ENCODE data around the gene TFCP2L1.
A peak's percentile ranks its signal among the peaks of the same experiment; 100 is the strongest.
"Not testable (repeated sequence)": the region's sequence is repeated elsewhere in the genome, so short reads cannot be mapped to it uniquely, and the experiment has no call there.

The TFCP2L1 gene

GRCh38 chr2:121284463-121285449 is at the start of gene TFCP2L1:
Gene TFCP2L1 (minus strand): TSS chr2:121285202. CDS start chr2:121285109, 93 bp downstream.
- peak; percentile 2 to 24 for DNase-seq
- no peak for TF ChIP-seq POLR2A (IDR thresholded peaks at IDR 0.05; ENCODE audit: low read length)
- no peak for TF ChIP-seq GATA1 (IDR thresholded peaks at IDR 0.05; ENCODE audit: low read depth, low read length)

GRCh38 chr2:121333834-121334558 is 49.0 kb upstream of the TFCP2L1 start:
- DNase-seq = no peak
- TF ChIP-seq GATA1 (IDR thresholded peaks at IDR 0.05; ENCODE audit: low read depth, low read length) = no peak
- TF ChIP-seq POLR2A (IDR thresholded peaks at IDR 0.05; ENCODE audit: low read length) = no peak

GRCh38 chr2:121333231-121333630 is 48.2 kb upstream of the TFCP2L1 start:
- TF ChIP-seq GATA1 (IDR thresholded peaks at IDR 0.05; ENCODE audit: low read depth, low read length) (no peak), POLR2A (IDR thresholded peaks at IDR 0.05; ENCODE audit: low read length) (no peak)
- no peak for DNase-seq

GRCh38 chr2:121331324-121331723 is 46.3 kb upstream of the TFCP2L1 start:
- DNase-seq = not testable (repeated sequence)

GRCh38 chr2:121330921-121331320 is 45.9 kb upstream of the TFCP2L1 start:
- TF ChIP-seq GATA1 (IDR thresholded peaks at IDR 0.05; ENCODE audit: low read depth, low read length) = no peak
- no peak for TF ChIP-seq POLR2A (IDR thresholded peaks at IDR 0.05; ENCODE audit: low read length)
- no peak for DNase-seq

GRCh38 chr2:121329786-121330185 is 44.8 kb upstream of the TFCP2L1 start:
- DNase-seq = no peak
- TF ChIP-seq GATA1 (IDR thresholded peaks at IDR 0.05; ENCODE audit: low read depth, low read length) (no peak), POLR2A (IDR thresholded peaks at IDR 0.05; ENCODE audit: low read length) (no peak)

- no peak for DNase-seq
- TF ChIP-seq POLR2A (IDR thresholded peaks at IDR 0.05; ENCODE audit: low read length) (no peak), GATA1 (IDR thresholded peaks at IDR 0.05; ENCODE audit: low read depth, low read length) (no peak)
Observed at GRCh38 chr2:121326628-121327027, 41.6 kb upstream of the TFCP2L1 start.

- no peak for TF ChIP-seq POLR2A (IDR thresholded peaks at IDR 0.05; ENCODE audit: low read length)
- TF ChIP-seq GATA1 (IDR thresholded peaks at IDR 0.05; ENCODE audit: low read depth, low read length) = no peak
- DNase-seq = no peak
Observed at GRCh38 chr2:121324601-121325000, 39.6 kb upstream of the TFCP2L1 start.

- no peak for DNase-seq
- no peak for TF ChIP-seq GATA1 (IDR thresholded peaks at IDR 0.05; ENCODE audit: low read depth, low read length)
Observed at GRCh38 chr2:121321476-121321875, 36.5 kb upstream of the TFCP2L1 start.

- DNase-seq = no peak
- TF ChIP-seq POLR2A (IDR thresholded peaks at IDR 0.05; ENCODE audit: low read length) = no peak
- no peak for TF ChIP-seq GATA1 (IDR thresholded peaks at IDR 0.05; ENCODE audit: low read depth, low read length)
Observed at GRCh38 chr2:121319941-121320340, 34.9 kb upstream of the TFCP2L1 start.

- no peak for TF ChIP-seq GATA1 (IDR thresholded peaks at IDR 0.05; ENCODE audit: low read depth, low read length)
- TF ChIP-seq POLR2A (IDR thresholded peaks at IDR 0.05; ENCODE audit: low read length) = no peak
- no peak for DNase-seq
Observed at GRCh38 chr2:121316986-121317385, 32.0 kb upstream of the TFCP2L1 start.

- not testable (repeated sequence) for DNase-seq
Observed at GRCh38 chr2:121313701-121314100, 28.7 kb upstream of the TFCP2L1 start.

- DNase-seq = peak in 1 of 2 experiments; percentile 17
- TF ChIP-seq POLR2A (IDR thresholded peaks at IDR 0.05; ENCODE audit: low read length) (no peak), GATA1 (IDR thresholded peaks at IDR 0.05; ENCODE audit: low read depth, low read length) (no peak)
Observed at GRCh38 chr2:121309801-121310200, 24.8 kb upstream of the TFCP2L1 start.

- TF ChIP-seq POLR2A (IDR thresholded peaks at IDR 0.05; ENCODE audit: low read length) = no peak
- no peak for TF ChIP-seq GATA1 (IDR thresholded peaks at IDR 0.05; ENCODE audit: low read depth, low read length)
- DNase-seq = no peak
Observed at GRCh38 chr2:121309323-121309722, 24.3 kb upstream of the TFCP2L1 start.

- TF ChIP-seq GATA1 (IDR thresholded peaks at IDR 0.05; ENCODE audit: low read depth, low read length) (no peak), POLR2A (IDR thresholded peaks at IDR 0.05; ENCODE audit: low read length) (no peak)
- no peak for DNase-seq
Observed at GRCh38 chr2:121307048-121307447, 22.0 kb upstream of the TFCP2L1 start.
